ENCODE measurements around the gene FAM43B. TPM values are rescaled to one million over a fixed set of nuclear protein-coding genes. Genes with fewer than 3 reads are reported as not detected.

Gene FAM43B
- total and polyA plus RNA-seq, 2 donors (not counting 1 experiment from before 2014, with no cell fraction given) = not detected

GRCh38 chr1:20528221-20528620, 24.2 kb upstream of the FAM43B start:
- H3K27ac Mint-ChIP-seq = no peak overlapping the region
- WGBS (ENCODE audit: insufficient coverage) = 78% methylated on average over 7 of the region's 7 CpGs
- Histone ChIP-seq H3K36me3 (replicated peaks in 1 of 2; ENCODE audit: control extremely low read depth in 1 of 2, control insufficient read depth in 1 of 2, extremely low read depth in 1 of 2, insufficient read depth in 2 of 2, low read length in 1 of 2) (no peaks in the 10 kb centered on the region), H2AFZ (ENCODE audit: insufficient read depth, low read depth, low read length, poor library complexity, severe bottlenecking) (no peak overlapping the region), H3K9me3 (ENCODE audit: control extremely low read depth in 1 of 3, control insufficient read depth in 2 of 3, insufficient read depth in 1 of 3, low read length in 2 of 3) (no peaks in the 10 kb centered on the region), H3K4me2 (replicated peaks; ENCODE audit: low read depth, low read length, poor library complexity, severe bottlenecking) (no peak overlapping the region), H3K79me2 (ENCODE audit: control insufficient read depth, insufficient read depth, low read length) (no peaks in the 10 kb centered on the region), H3K4me3 (ENCODE audit: control extremely low read depth in 1 of 5, extremely low read depth in 1 of 5, insufficient read depth in 1 of 5, low read depth in 2 of 5, low read length in 4 of 5) (no peak overlapping the region), H3K27me3 (replicated peaks in 1 of 4; ENCODE audit: control extremely low read depth in 1 of 4, control insufficient read depth in 3 of 4, insufficient read depth in 4 of 4, low read length in 3 of 4) (peaks cover 0 to 31% (median 10%) of the 10 kb centered on the region in 4 experiments), H3K9ac (ENCODE audit: low read length) (no peak overlapping the region), H4K20me1 (ENCODE audit: control insufficient read depth, insufficient read depth, low read length, poor library complexity, severe bottlenecking) (no peaks in the 10 kb centered on the region), H3K4me1 (ENCODE audit: control insufficient read depth in 2 of 2, insufficient read depth in 2 of 2, low read length in 2 of 2) (no peaks in the 10 kb centered on the region), H3K27ac (ENCODE audit: low read length in 2 of 2) (no peak overlapping the region)
- no peak for ATAC-seq (ENCODE audit: low read depth)
- no peak overlapping the region for H3K4me3 Mint-ChIP-seq
- ChIA-PET CTCF (no interaction called here), POLR2A (no interaction called here)
- no peaks in the 10 kb centered on the region for H3K4me1 Mint-ChIP-seq
- H3K27me3 Mint-ChIP-seq = peaks cover 65% of the 10 kb centered on the region
- no peaks in the 10 kb centered on the region for H3K9me3 Mint-ChIP-seq (ENCODE audit: insufficient read depth)
- intact Hi-C loops (cut with micrococcal nuclease) = loop anchor here (10.0 kb wide), 1 partner anchor 667 kb away; no protein-coding TSS in a partner anchor
- TF ChIP-seq CTCF (IDR thresholded peaks at IDR 0.05) (no peak), EZH2 (IDR thresholded peaks at IDR 0.05; ENCODE audit: borderline replicate concordance, insufficient read depth, low read depth, low read length, poor library complexity, severe bottlenecking) (no peak)
- DNase-seq = no peak

- no peak overlapping the region for H3K27ac ChIP-seq (ENCODE audit: low read length in 2 of 2)
- TF ChIP-seq EZH2 (IDR thresholded peaks at IDR 0.05; ENCODE audit: borderline replicate concordance, insufficient read depth, low read depth, low read length, poor library complexity, severe bottlenecking) = no peak
- no peak for TF ChIP-seq CTCF (IDR thresholded peaks at IDR 0.05)
- no peaks in the 10 kb centered on the region for H3K4me1 ChIP-seq (ENCODE audit: control insufficient read depth in 2 of 2, insufficient read depth in 2 of 2, low read length in 2 of 2)
- Mint-ChIP-seq H3K4me3 (no peak overlapping the region), H3K9me3 (ENCODE audit: insufficient read depth) (no peaks in the 10 kb centered on the region), H3K27me3 (peaks cover 71% of the 10 kb centered on the region), H3K4me1 (no peaks in the 10 kb centered on the region), H3K27ac (no peak overlapping the region)
- POLR2A ChIA-PET = no interaction called here
- CTCF ChIA-PET = no interaction called here
- no peak overlapping the region for H3K4me3 ChIP-seq (ENCODE audit: control extremely low read depth in 1 of 5, extremely low read depth in 1 of 5, insufficient read depth in 1 of 5, low read depth in 2 of 5, low read length in 4 of 5)
- no peak overlapping the region for H3K9ac ChIP-seq (ENCODE audit: low read length)
- H4K20me1 ChIP-seq (ENCODE audit: control insufficient read depth, insufficient read depth, low read length, poor library complexity, severe bottlenecking) = no peaks in the 10 kb centered on the region
- no peaks in the 10 kb centered on the region for H3K79me2 ChIP-seq (ENCODE audit: control insufficient read depth, insufficient read depth, low read length)
- intact Hi-C loops (cut with micrococcal nuclease) = no loop called here
- no peak overlapping the region for H3K4me2 ChIP-seq (replicated peaks; ENCODE audit: low read depth, low read length, poor library complexity, severe bottlenecking)
- no peaks in the 10 kb centered on the region for H3K36me3 ChIP-seq (replicated peaks in 1 of 2; ENCODE audit: control extremely low read depth in 1 of 2, control insufficient read depth in 1 of 2, extremely low read depth in 1 of 2, insufficient read depth in 2 of 2, low read length in 1 of 2)
- no peaks in the 10 kb centered on the region for H3K9me3 ChIP-seq (ENCODE audit: control extremely low read depth in 1 of 3, control insufficient read depth in 2 of 3, insufficient read depth in 1 of 3, low read length in 2 of 3)
- DNase-seq (no peak), ATAC-seq (ENCODE audit: low read depth) (no peak)
- WGBS (ENCODE audit: insufficient coverage) = 14% methylated on average over 2 of the region's 8 CpGs
- no peak overlapping the region for H2AFZ ChIP-seq (ENCODE audit: insufficient read depth, low read depth, low read length, poor library complexity, severe bottlenecking)
- peaks cover 0 to 36% (median 12%) of the 10 kb centered on the region in 4 experiments for H3K27me3 ChIP-seq (replicated peaks in 1 of 4; ENCODE audit: control extremely low read depth in 1 of 4, control insufficient read depth in 3 of 4, insufficient read depth in 4 of 4, low read length in 3 of 4)
These were observed 22.1 kb upstream of the FAM43B start for GRCh38 chr1:20530306-20530705.

Measured in B cell (primary cell).